Renal cortical epithelial cell (primary cell): ENCODE measurements around the gene LSMEM2. TPM values are rescaled to one million over a fixed set of nuclear protein-coding genes. Genes with fewer than 3 reads are reported as not detected.

ENCODE experiments used
- total RNA-seq: library from RNA; depleted of rRNA; stranded (reverse); fragments of >200 nt; gene quantifications from 2 replicates; pipeline ENCODE4 v1.2.3, GENCODE V29; 2014

The LSMEM2 gene
- total RNA-seq, 1 donor from 2014 or later: not detected

Other genes with a start within 250 kb of the LSMEM2 start
- gene RBM5, start 190.2 kb upstream of the LSMEM2 start, total RNA-seq: 74.7 and 216 TPM in 2 replicates
- 10.2 and 33.5 TPM in 2 replicates for gene SEMA3F, start 123.8 kb upstream of the LSMEM2 start, total RNA-seq
- 0.05 TPM in 1 of 2 replicates, not detected in the other for gene GNAT1, start 87.5 kb upstream of the LSMEM2 start, total RNA-seq
- gene SLC38A3, start 73.8 kb upstream of the LSMEM2 start, total RNA-seq: 1.8 TPM in 1 of 2 replicates, not detected in the other
- 217 and 300 TPM in 2 replicates for gene GNAI2, start 42.9 kb upstream of the LSMEM2 start, total RNA-seq
- 7.8 and 27.0 TPM in 2 replicates for gene SEMA3B, start 9.9 kb upstream of the LSMEM2 start, total RNA-seq
- 28.8 and 57.8 TPM in 2 replicates for gene IFRD2, start 13.3 kb downstream of the LSMEM2 start, total RNA-seq
- gene HYAL3, start 20.3 kb downstream of the LSMEM2 start, total RNA-seq: 13.5 and 15.1 TPM in 2 replicates
- gene NAA80, start 20.3 kb downstream of the LSMEM2 start, total RNA-seq: 2.8 and 6.4 TPM in 2 replicates
- gene HYAL1, start 24.5 kb downstream of the LSMEM2 start, total RNA-seq: 7.3 and 22.8 TPM in 2 replicates
- 82.3 and 127 TPM in 2 replicates for gene HYAL2, start 43.7 kb downstream of the LSMEM2 start, total RNA-seq
- gene TUSC2, start 49.1 kb downstream of the LSMEM2 start, total RNA-seq: 16.0 and 21.2 TPM in 2 replicates
- gene RASSF1, start 61.7 kb downstream of the LSMEM2 start, total RNA-seq: 14.4 and 17.8 TPM in 2 replicates
- 0.35 and 4.7 TPM in 2 replicates for gene ZMYND10, start 66.6 kb downstream of the LSMEM2 start, total RNA-seq
- gene NPRL2, start 71.7 kb downstream of the LSMEM2 start, total RNA-seq: 17.1 and 24.5 TPM in 2 replicates
- 31.4 and 45.7 TPM in 2 replicates for gene CYB561D2, start 71.8 kb downstream of the LSMEM2 start, total RNA-seq
- 32.1 and 64.8 TPM in 2 replicates for gene TMEM115, start 80.4 kb downstream of the LSMEM2 start, total RNA-seq
- 0.17 and 0.55 TPM in 2 replicates for gene CACNA2D2, start 224.5 kb downstream of the LSMEM2 start, total RNA-seq